B cell (primary cell): Measurements from ENCODE around the gene MIGA1. TPM values are rescaled to one million over a fixed set of nuclear protein-coding genes. Genes with fewer than 3 reads are reported as not detected.

Experiments
- ATAC-seq: fragments of 200-7000 bp; cut with Tn5 transposase; one replicate; pipeline ENCODE4 v1.10.0; 2021; ENCODE audit warnings: low read depth, mild to moderate bottlenecking, moderate number of reproducible peaks, moderate library complexity
- CTCF ChIA-PET: fragments of 350-600 bp; sonication (Branson Sonifier 250); formaldehyde crosslinking; loops from one replicate; lab custom pipeline; 2021; ENCODE audit warnings: antibody characterized with exemption, inconsistent platforms; lab: Charles Lee
- POLR2A ChIA-PET: fragments of 350-600 bp; sonication (Branson Sonifier 250); formaldehyde crosslinking; loops from one replicate; lab custom pipeline; 2021; ENCODE audit warnings: antibody characterized with exemption; lab: Charles Lee
- DNase-seq: peaks from one replicate; pipeline ENCODE4 v3.0.0; 2013
- H2AFZ ChIP-seq: 2 replicates; pipeline ENCODE4 v1.6.1; 2012; ENCODE audit warnings: mild to moderate bottlenecking, low read depth, low read length; ENCODE audit not compliant: insufficient read depth, poor library complexity, severe bottlenecking
- H3K27ac ChIP-seq, 2 donors: 1 replicate in 1 of 2; 2 replicates in 1 of 2; pipeline ENCODE4 v1.5.1; 2012 to 2013; ENCODE audit warnings: low read length in 2 of 2, mild to moderate bottlenecking in 2 of 2, moderate library complexity in 1 of 2
- H3K27me3 ChIP-seq, 4 experiments: fragments of 200-600 bp in 1 of 4; sonication (generic) in 1 of 4; replicated peaks in 1 of 4; 1 replicate in 2 of 4; 2 replicates in 2 of 4; pipeline versions ENCODE4 v1.6.1 to v1.7.0; 2013 to 2016; ENCODE audit warnings: low read length in 3 of 4, mild to moderate bottlenecking in 2 of 4, mixed read lengths in 1 of 4, moderate library complexity in 1 of 4; ENCODE audit not compliant: insufficient read depth in 4 of 4, control insufficient read depth in 3 of 4; ENCODE audit errors: control extremely low read depth in 1 of 4
- H3K36me3 ChIP-seq, 2 experiments: replicated peaks in 1 of 2; 1 replicate in 1 of 2; 2 replicates in 1 of 2; pipeline versions ENCODE4 v1.6.1 to v1.7.1; 2013; ENCODE audit warnings: low read length in 1 of 2; ENCODE audit not compliant: insufficient read depth in 2 of 2, control insufficient read depth in 1 of 2; ENCODE audit errors: control extremely low read depth in 1 of 2, extremely low read depth in 1 of 2
- H3K4me1 ChIP-seq, 2 donors: fragments of 200-600 bp in 1 of 2; sonication (generic) in 1 of 2; 1 replicate in 1 of 2; 2 replicates in 1 of 2; pipeline versions ENCODE4 v1.5.1 to v1.6.1; 2013 to 2017; ENCODE audit warnings: low read length in 2 of 2; ENCODE audit not compliant: control insufficient read depth in 2 of 2, insufficient read depth in 2 of 2
- H3K4me2 ChIP-seq: replicated peaks from 2 replicates; pipeline ENCODE3; 2012; ENCODE audit warnings: mild to moderate bottlenecking, low read depth, low read length; ENCODE audit not compliant: poor library complexity, severe bottlenecking
- H3K4me3 ChIP-seq, 5 experiments: fragments of 200-600 bp in 1 of 5; sonication (generic) in 1 of 5; 1 replicate in 3 of 5; 2 replicates in 2 of 5; pipeline versions ENCODE4 v1.5.1 to v1.7.0; 2011 to 2016; ENCODE audit warnings: low read length in 4 of 5, mild to moderate bottlenecking in 4 of 5, low read depth in 2 of 5, control low read depth in 1 of 5, moderate library complexity in 1 of 5; ENCODE audit not compliant: insufficient read depth in 1 of 5; ENCODE audit errors: control extremely low read depth in 1 of 5, extremely low read depth in 1 of 5
- H3K79me2 ChIP-seq: fragments of 200-600 bp; sonication (generic); one replicate; pipeline ENCODE4 v1.6.0; 2016; ENCODE audit warnings: low read length; ENCODE audit not compliant: control insufficient read depth, insufficient read depth
- H3K9ac ChIP-seq: fragments of 200-600 bp; sonication (generic); 2 replicates; pipeline ENCODE4 v1.6.1; 2017; ENCODE audit warnings: mild to moderate bottlenecking, low read length, moderate library complexity
- H3K9me3 ChIP-seq, 3 donors: one replicate each; pipeline versions ENCODE4 v1.6.1 to v1.7.1; 2013; ENCODE audit warnings: low read length in 2 of 3; ENCODE audit not compliant: control insufficient read depth in 2 of 3, insufficient read depth in 1 of 3; ENCODE audit errors: control extremely low read depth in 1 of 3
- H4K20me1 ChIP-seq: 2 replicates; pipeline ENCODE4 v1.6.0; 2012; ENCODE audit warnings: mild to moderate bottlenecking, low read length; ENCODE audit not compliant: insufficient read depth, control insufficient read depth, poor library complexity, severe bottlenecking
- H3K27ac Mint-ChIP-seq: one replicate; pipeline ENCODE4 v1.8.0; 2021; ENCODE audit warnings: mixed read lengths
- H3K27me3 Mint-ChIP-seq: one replicate; pipeline ENCODE4 v1.8.0; 2021; ENCODE audit warnings: mixed read lengths
- H3K4me1 Mint-ChIP-seq: one replicate; pipeline ENCODE4 v1.8.0; 2021; ENCODE audit warnings: mixed read lengths
- H3K4me3 Mint-ChIP-seq: one replicate; pipeline ENCODE4 v1.8.0; 2021; ENCODE audit warnings: mixed read lengths
- H3K9me3 Mint-ChIP-seq: one replicate; pipeline ENCODE4 v1.8.0; 2022; ENCODE audit warnings: mixed read lengths; ENCODE audit not compliant: insufficient read depth
- EZH2 ChIP-seq: IDR thresholded peaks from 2 replicates; pipeline ENCODE4 v1.6.1; 2012; ENCODE audit warnings: borderline replicate concordance, low read depth, mild to moderate bottlenecking, moderate library complexity, low read length; ENCODE audit not compliant: insufficient read depth, poor library complexity, severe bottlenecking
- WGBS: methylation state at CpG from one replicate; pipeline ENCODE4 v1.1.5; 2013; ENCODE audit warnings: missing lambda C conversion rate; ENCODE audit not compliant: insufficient coverage; 5-methylcytosine and 5-hydroxymethylcytosine counted together
- intact Hi-C: fragments of 100-400 bp; cut with micrococcal nuclease; formaldehyde crosslinking; loops from one replicate; pipeline ENCODE4 v1.10.0; 2022
- polyA plus RNA-seq: library from polyadenylated mRNA; depleted of rRNA; stranded (reverse); fragments of >200 nt; gene quantifications from 2 replicates; pipeline ENCODE4 v1.2.3, GENCODE V29; 2012
- total RNA-seq, 2 donors: library from RNA; stranded (reverse); fragments of 120-200 nt in 1 of 2; gene quantifications; 1 replicate in 1 of 2; 2 replicates in 1 of 2; pipeline versions ENCODE4 v1.2.3 to v1.2.4, GENCODE V29; 2013 to 2022
- TF ChIP-seq, protein P1 (sequence below): fragments of 200-600 bp; IDR thresholded peaks from one replicate; pipeline ENCODE4 v1.8.0; 2022; ENCODE audit warnings: antibody characterized with exemption, mild to moderate bottlenecking

Gene MIGA1
- total and polyA plus RNA-seq, 2 donors (not counting 1 experiment from before 2014, with no cell fraction given) = 5.0 to 18.0 TPM

DNA sequence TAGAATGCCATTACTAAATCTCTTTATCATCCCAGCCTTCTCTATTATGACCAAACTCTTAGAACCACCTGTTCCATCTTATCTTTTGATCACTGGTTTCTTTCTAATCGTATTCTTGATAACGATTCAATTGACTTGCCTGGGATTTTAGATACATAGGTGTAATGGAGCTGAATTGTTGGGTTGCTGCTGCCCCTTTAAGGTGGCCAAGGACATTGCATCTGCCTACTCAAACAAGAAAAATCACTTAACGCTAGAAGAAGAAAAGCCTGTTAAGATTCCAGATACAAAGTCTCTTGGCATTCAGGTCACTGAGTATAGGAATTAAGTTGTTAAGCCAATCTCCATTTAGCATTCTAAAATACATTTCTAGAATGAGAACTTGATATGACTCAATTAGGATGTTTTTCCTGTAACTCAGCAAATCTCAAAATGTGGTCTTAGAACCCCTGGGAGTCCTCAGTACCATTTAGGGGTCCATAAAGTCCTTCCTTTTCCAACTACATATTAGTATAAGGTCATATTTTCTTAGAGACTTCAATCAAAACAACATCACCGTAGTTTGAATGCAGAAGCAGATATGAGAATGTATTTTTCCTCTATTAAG, 121.3 kb downstream of the MIGA1 start:
- POLR2A ChIA-PET = no interaction called here
- Histone ChIP-seq H4K20me1 (no peaks in the 10 kb centered on the region), H3K4me3 (no peak overlapping the region), H3K9ac (no peak overlapping the region), H3K27me3 (no peaks in the 10 kb centered on the region), H3K79me2 (no peaks in the 10 kb centered on the region), H3K36me3 (no peaks in the 10 kb centered on the region), H3K4me2 (no peak overlapping the region), H2AFZ (no peak overlapping the region), H3K9me3 (peaks cover 0 to 3% (median 1%) of the 10 kb centered on the region in 3 donors), H3K27ac (no peak overlapping the region), H3K4me1 (no peaks in the 10 kb centered on the region)
- DNase-seq = peak; percentile 15
- Mint-ChIP-seq H3K4me1 (no peaks in the 10 kb centered on the region), H3K4me3 (no peak overlapping the region), H3K27ac (no peak overlapping the region), H3K27me3 (no peaks in the 10 kb centered on the region), H3K9me3 (no peaks in the 10 kb centered on the region)
- WGBS = no CpG with 5 or more reads among the region's 4 CpGs
- ATAC-seq = no peak
- TF ChIP-seq EZH2 = no peak
- TF ChIP-seq, protein P1, sequence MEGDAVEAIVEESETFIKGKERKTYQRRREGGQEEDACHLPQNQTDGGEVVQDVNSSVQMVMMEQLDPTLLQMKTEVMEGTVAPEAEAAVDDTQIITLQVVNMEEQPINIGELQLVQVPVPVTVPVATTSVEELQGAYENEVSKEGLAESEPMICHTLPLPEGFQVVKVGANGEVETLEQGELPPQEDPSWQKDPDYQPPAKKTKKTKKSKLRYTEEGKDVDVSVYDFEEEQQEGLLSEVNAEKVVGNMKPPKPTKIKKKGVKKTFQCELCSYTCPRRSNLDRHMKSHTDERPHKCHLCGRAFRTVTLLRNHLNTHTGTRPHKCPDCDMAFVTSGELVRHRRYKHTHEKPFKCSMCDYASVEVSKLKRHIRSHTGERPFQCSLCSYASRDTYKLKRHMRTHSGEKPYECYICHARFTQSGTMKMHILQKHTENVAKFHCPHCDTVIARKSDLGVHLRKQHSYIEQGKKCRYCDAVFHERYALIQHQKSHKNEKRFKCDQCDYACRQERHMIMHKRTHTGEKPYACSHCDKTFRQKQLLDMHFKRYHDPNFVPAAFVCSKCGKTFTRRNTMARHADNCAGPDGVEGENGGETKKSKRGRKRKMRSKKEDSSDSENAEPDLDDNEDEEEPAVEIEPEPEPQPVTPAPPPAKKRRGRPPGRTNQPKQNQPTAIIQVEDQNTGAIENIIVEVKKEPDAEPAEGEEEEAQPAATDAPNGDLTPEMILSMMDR = peak; percentile 33
- intact Hi-C loops = no loop called here
- CTCF ChIA-PET = no interaction called here

- H3K4me1 Mint-ChIP-seq = no peaks in the 10 kb centered on the region
- H3K4me3 Mint-ChIP-seq = no peak overlapping the region
- no peak overlapping the region for H3K27ac ChIP-seq
- no peaks in the 10 kb centered on the region for H3K79me2 ChIP-seq
- no peaks in the 10 kb centered on the region for H3K4me1 ChIP-seq
- H3K27me3 ChIP-seq = no peaks in the 10 kb centered on the region
- ATAC-seq = no peak
- H3K4me3 ChIP-seq = no peak overlapping the region
- intact Hi-C loops = no loop called here
- H3K36me3 ChIP-seq = no peaks in the 10 kb centered on the region
- POLR2A ChIA-PET = no interaction called here
- DNase-seq = no peak
- no peaks in the 10 kb centered on the region for H3K9me3 ChIP-seq
- WGBS = no CpG with 5 or more reads among the region's 1 CpG
- H4K20me1 ChIP-seq = no peaks in the 10 kb centered on the region
- H3K4me2 ChIP-seq = no peak overlapping the region
- H3K9ac ChIP-seq = no peak overlapping the region
- H2AFZ ChIP-seq = no peak overlapping the region
- no peak overlapping the region for H3K27ac Mint-ChIP-seq
- no peaks in the 10 kb centered on the region for H3K9me3 Mint-ChIP-seq
- H3K27me3 Mint-ChIP-seq = peaks cover 6% of the 10 kb centered on the region
- TF ChIP-seq EZH2 = no peak
- TF ChIP-seq, protein P1 = no peak
- CTCF ChIA-PET = no interaction called here
These were observed 126.2 kb downstream of the MIGA1 start for GRCh38 chr1:77905603-77906002.
